ENCODE measurements around the gene PLS1. TPM values are rescaled to one million over a fixed set of nuclear protein-coding genes. Genes with fewer than 3 reads are reported as not detected.

The PLS1 gene
- total RNA-seq, 1 donor from 2014 or later, result 7.5 TPM

- H3K27ac Mint-ChIP-seq, result peak overlapping the region; percentile 94
- H3K9me3 Mint-ChIP-seq, result peaks cover 14% of the 10 kb centered on the region
- H3K36me3 Mint-ChIP-seq, result peaks cover 2% of the 10 kb centered on the region
- peaks cover 14% of the 10 kb centered on the region for H3K4me1 Mint-ChIP-seq
- peak overlapping the region; percentile 95 for H3K4me3 Mint-ChIP-seq
- no peak for TF ChIP-seq CTCF (IDR thresholded peaks at IDR 0.05; ENCODE audit: unreplicated experiment)
- no peaks in the 10 kb centered on the region for H3K27me3 Mint-ChIP-seq (ENCODE audit: low read depth)
- peak; percentile 21 to 54 for DNase-seq (ENCODE audit: low spot score in 2 of 2, unreplicated experiment in 2 of 2)
These were observed 128.6 kb downstream of the PLS1 start for GRCh38 chr3:142724682-142725356.

GRCh38 chr3:142725357-142725739 is 129.2 kb downstream of the PLS1 start:
- DNase-seq (ENCODE audit: low spot score in 2 of 2, unreplicated experiment in 2 of 2), result no peak
- Mint-ChIP-seq H3K9me3 (peaks cover 11% of the 10 kb centered on the region), H3K36me3 (peaks cover 2% of the 10 kb centered on the region), H3K27ac (peak overlapping the region; percentile 94), H3K27me3 (ENCODE audit: low read depth) (no peaks in the 10 kb centered on the region), H3K4me1 (peaks cover 14% of the 10 kb centered on the region), H3K4me3 (peak overlapping the region; percentile 95)
- TF ChIP-seq CTCF (IDR thresholded peaks at IDR 0.05; ENCODE audit: unreplicated experiment), result no peak

GRCh38 chr3:142726017-142726416 is 129.8 kb downstream of the PLS1 start:
- TF ChIP-seq CTCF (IDR thresholded peaks at IDR 0.05; ENCODE audit: unreplicated experiment), result no peak
- peaks cover 2% of the 10 kb centered on the region for H3K36me3 Mint-ChIP-seq
- no peak overlapping the region for H3K27ac Mint-ChIP-seq
- peaks cover 14% of the 10 kb centered on the region for H3K4me1 Mint-ChIP-seq
- no peak overlapping the region for H3K4me3 Mint-ChIP-seq
- DNase-seq (ENCODE audit: low spot score in 2 of 2, unreplicated experiment in 2 of 2), result no peak
- H3K27me3 Mint-ChIP-seq (ENCODE audit: low read depth), result no peaks in the 10 kb centered on the region
- peaks cover 10% of the 10 kb centered on the region for H3K9me3 Mint-ChIP-seq

GRCh38 chr3:142732066-142732465 is 135.9 kb downstream of the PLS1 start:
- no peak overlapping the region for H3K4me3 Mint-ChIP-seq
- H3K36me3 Mint-ChIP-seq, result no peaks in the 10 kb centered on the region
- no peak for DNase-seq (ENCODE audit: low spot score in 2 of 2, unreplicated experiment in 2 of 2)

GRCh38 chr3:142734834-142735233 is 138.6 kb downstream of the PLS1 start:
- Mint-ChIP-seq H3K27me3 (ENCODE audit: low read depth) (no peaks in the 10 kb centered on the region), H3K4me1 (no peaks in the 10 kb centered on the region), H3K4me3 (no peak overlapping the region), H3K9me3 (no peaks in the 10 kb centered on the region), H3K27ac (no peak overlapping the region), H3K36me3 (no peaks in the 10 kb centered on the region)
- TF ChIP-seq CTCF (IDR thresholded peaks at IDR 0.05; ENCODE audit: unreplicated experiment), result no peak
- no peak for DNase-seq (ENCODE audit: low spot score in 2 of 2, unreplicated experiment in 2 of 2)

More at GRCh38 chr3:142732066-142732465, 135.9 kb downstream of the PLS1 start:
- no peaks in the 10 kb centered on the region for H3K4me1 Mint-ChIP-seq
- no peaks in the 10 kb centered on the region for H3K9me3 Mint-ChIP-seq
- no peaks in the 10 kb centered on the region for H3K27me3 Mint-ChIP-seq (ENCODE audit: low read depth)
- H3K27ac Mint-ChIP-seq, result no peak overlapping the region
- no peak for TF ChIP-seq CTCF (IDR thresholded peaks at IDR 0.05; ENCODE audit: unreplicated experiment)
